ENCODE results near the gene PARS2. TPM values are rescaled to one million over a fixed set of nuclear protein-coding genes. Genes with fewer than 3 reads are reported as not detected.

Gene PARS2
- total RNA-seq, 1 donor from 2014 or later = 7.1 TPM

- no peaks in the 10 kb centered on the region for H3K36me3 Mint-ChIP-seq (ENCODE audit: low read depth)
- H3K9me3 Mint-ChIP-seq = no peaks in the 10 kb centered on the region
- DNase-seq = no peak
- H3K4me3 Mint-ChIP-seq = no peak overlapping the region
- H3K27me3 Mint-ChIP-seq = no peaks in the 10 kb centered on the region
- intact Hi-C loops (cut with micrococcal nuclease) = no loop called here
- H3K27ac Mint-ChIP-seq = no peak overlapping the region
- no peaks in the 10 kb centered on the region for H3K4me1 Mint-ChIP-seq
Measured at GRCh38 chr1:54774820-54775498, 10.6 kb upstream of the PARS2 start.

GRCh38 chr1:54772951-54773350 is 8.6 kb upstream of the PARS2 start:
- Mint-ChIP-seq H3K36me3 (ENCODE audit: low read depth) (no peaks in the 10 kb centered on the region), H3K4me3 (no peak overlapping the region), H3K9me3 (no peaks in the 10 kb centered on the region), H3K27ac (no peak overlapping the region), H3K4me1 (no peaks in the 10 kb centered on the region), H3K27me3 (no peaks in the 10 kb centered on the region)
- intact Hi-C loops (cut with micrococcal nuclease) = no loop called here
- DNase-seq = no peak

- intact Hi-C loops (cut with micrococcal nuclease) = no loop called here
- no peaks in the 10 kb centered on the region for H3K27me3 Mint-ChIP-seq
- H3K27ac Mint-ChIP-seq = no peak overlapping the region
- H3K9me3 Mint-ChIP-seq = no peaks in the 10 kb centered on the region
- H3K36me3 Mint-ChIP-seq (ENCODE audit: low read depth) = no peaks in the 10 kb centered on the region
- H3K4me1 Mint-ChIP-seq = peaks cover 7% of the 10 kb centered on the region
- peak; percentile 62 for DNase-seq
- H3K4me3 Mint-ChIP-seq = no peak overlapping the region
Measured at GRCh38 chr1:54768093-54768492, 3.8 kb upstream of the PARS2 start.

GRCh38 chr1:54767526-54767925 is 3.2 kb upstream of the PARS2 start:
- Mint-ChIP-seq H3K4me3 (no peak overlapping the region), H3K36me3 (ENCODE audit: low read depth) (no peaks in the 10 kb centered on the region), H3K4me1 (peaks cover 10% of the 10 kb centered on the region), H3K27me3 (no peaks in the 10 kb centered on the region), H3K9me3 (no peaks in the 10 kb centered on the region), H3K27ac (no peak overlapping the region)
- no peak for DNase-seq
- intact Hi-C loops (cut with micrococcal nuclease) = no loop called here

- Mint-ChIP-seq H3K4me1 (peaks cover 11% of the 10 kb centered on the region), H3K4me3 (no peak overlapping the region), H3K9me3 (no peaks in the 10 kb centered on the region), H3K27me3 (no peaks in the 10 kb centered on the region), H3K27ac (no peak overlapping the region), H3K36me3 (ENCODE audit: low read depth) (no peaks in the 10 kb centered on the region)
- intact Hi-C loops (cut with micrococcal nuclease) = no loop called here
- DNase-seq = no peak
Measured at GRCh38 chr1:54766726-54767125, 2.4 kb upstream of the PARS2 start.

GRCh38 chr1:54764922-54765561 is 719 bp upstream of the PARS2 start:
- intact Hi-C loops (cut with micrococcal nuclease) = loop anchor here (1.0 to 5.0 kb wide), 6 partner anchors 36 to 876 kb away; partner anchors contain the start of genes DHCR24, IFT25, LRRC42 and TCEANC2
- no peaks in the 10 kb centered on the region for H3K27me3 Mint-ChIP-seq
- H3K9me3 Mint-ChIP-seq = no peaks in the 10 kb centered on the region
- H3K27ac Mint-ChIP-seq = peak overlapping the region; percentile 94
- no peak for DNase-seq
- peaks cover 11% of the 10 kb centered on the region for H3K4me1 Mint-ChIP-seq
- peak overlapping the region; percentile 93 for H3K4me3 Mint-ChIP-seq
- no peaks in the 10 kb centered on the region for H3K36me3 Mint-ChIP-seq (ENCODE audit: low read depth)

GRCh38 chr1:54763816-54764132 is 549 bp downstream of the PARS2 start:
- Mint-ChIP-seq H3K9me3 (no peaks in the 10 kb centered on the region), H3K27ac (peak overlapping the region; percentile 94), H3K36me3 (ENCODE audit: low read depth) (peaks cover 2% of the 10 kb centered on the region), H3K27me3 (no peaks in the 10 kb centered on the region), H3K4me1 (peaks cover 11% of the 10 kb centered on the region), H3K4me3 (peak overlapping the region; percentile 93)
- peak; percentile 73 for DNase-seq
- intact Hi-C loops (cut with micrococcal nuclease) = loop anchor here (1.0 to 5.0 kb wide), 6 partner anchors 38 to 874 kb away; partner anchors contain the start of genes DHCR24, IFT25, LRRC42 and TCEANC2

GRCh38 chr1:54758678-54759348 is 5.5 kb downstream of the PARS2 start:
- no peaks in the 10 kb centered on the region for H3K27me3 Mint-ChIP-seq
- no peak overlapping the region for H3K27ac Mint-ChIP-seq
- no peak for DNase-seq
- intact Hi-C loops (cut with micrococcal nuclease) = no loop called here
- peaks cover 7% of the 10 kb centered on the region for H3K4me1 Mint-ChIP-seq
- no peaks in the 10 kb centered on the region for H3K9me3 Mint-ChIP-seq
- H3K4me3 Mint-ChIP-seq = no peak overlapping the region
- peaks cover 15% of the 10 kb centered on the region for H3K36me3 Mint-ChIP-seq (ENCODE audit: low read depth)

- peaks cover 15% of the 10 kb centered on the region for H3K36me3 Mint-ChIP-seq (ENCODE audit: low read depth)
- no peaks in the 10 kb centered on the region for H3K27me3 Mint-ChIP-seq
- peaks cover 3% of the 10 kb centered on the region for H3K4me1 Mint-ChIP-seq
- intact Hi-C loops (cut with micrococcal nuclease) = no loop called here
- H3K9me3 Mint-ChIP-seq = no peaks in the 10 kb centered on the region
- DNase-seq = no peak
- no peak overlapping the region for H3K4me3 Mint-ChIP-seq
- H3K27ac Mint-ChIP-seq = no peak overlapping the region
Measured at GRCh38 chr1:54757833-54758232, 6.5 kb downstream of the PARS2 start.

GRCh38 chr1:54754486-54755285 is 9.6 kb downstream of the PARS2 start:
- peaks cover 15% of the 10 kb centered on the region for H3K36me3 Mint-ChIP-seq (ENCODE audit: low read depth)
- H3K4me1 Mint-ChIP-seq = peaks cover 1% of the 10 kb centered on the region
- intact Hi-C loops (cut with micrococcal nuclease) = no loop called here
- H3K27me3 Mint-ChIP-seq = no peaks in the 10 kb centered on the region
- no peaks in the 10 kb centered on the region for H3K9me3 Mint-ChIP-seq
- DNase-seq = no peak
- no peak overlapping the region for H3K27ac Mint-ChIP-seq
- H3K4me3 Mint-ChIP-seq = no peak overlapping the region

GRCh38 chr1:54754045-54754444 is 10.3 kb downstream of the PARS2 start:
- Mint-ChIP-seq H3K4me3 (no peak overlapping the region), H3K36me3 (ENCODE audit: low read depth) (peaks cover 13% of the 10 kb centered on the region), H3K27ac (no peak overlapping the region), H3K4me1 (peaks cover 1% of the 10 kb centered on the region), H3K27me3 (no peaks in the 10 kb centered on the region), H3K9me3 (no peaks in the 10 kb centered on the region)
- intact Hi-C loops (cut with micrococcal nuclease) = no loop called here
- DNase-seq = no peak

GRCh38 chr1:54751426-54751825 is 12.9 kb downstream of the PARS2 start:
- no peak overlapping the region for H3K4me3 Mint-ChIP-seq
- intact Hi-C loops (cut with micrococcal nuclease) = no loop called here
- no peak overlapping the region for H3K27ac Mint-ChIP-seq
- peaks cover 4% of the 10 kb centered on the region for H3K36me3 Mint-ChIP-seq (ENCODE audit: low read depth)
- H3K9me3 Mint-ChIP-seq = no peaks in the 10 kb centered on the region
- H3K27me3 Mint-ChIP-seq = no peaks in the 10 kb centered on the region
- DNase-seq = no peak
- H3K4me1 Mint-ChIP-seq = peaks cover 1% of the 10 kb centered on the region

GRCh38 chr1:54750596-54750995 is 13.7 kb downstream of the PARS2 start:
- no peak overlapping the region for H3K4me3 Mint-ChIP-seq
- no peaks in the 10 kb centered on the region for H3K36me3 Mint-ChIP-seq (ENCODE audit: low read depth)
- H3K4me1 Mint-ChIP-seq = no peaks in the 10 kb centered on the region
- no peak overlapping the region for H3K27ac Mint-ChIP-seq
- intact Hi-C loops (cut with micrococcal nuclease) = no loop called here
- no peaks in the 10 kb centered on the region for H3K27me3 Mint-ChIP-seq
- no peaks in the 10 kb centered on the region for H3K9me3 Mint-ChIP-seq
- DNase-seq = no peak
